Measurements from ENCODE around the gene GPR155.
"Not testable (repeated sequence)": the region's sequence is repeated elsewhere in the genome, so short reads cannot be mapped to it uniquely, and the experiment has no call there.

Gene GPR155

GRCh38 chr2:174431902-174432301 is 54.9 kb downstream of the GPR155 start:
- DNase-seq, result no peak

GRCh38 chr2:174430066-174430465 is 56.8 kb downstream of the GPR155 start:
- no peak for DNase-seq

- DNase-seq, result no peak
These were observed 58.6 kb downstream of the GPR155 start for GRCh38 chr2:174428214-174428613.

- DNase-seq, result no peak
These were observed 74.6 kb downstream of the GPR155 start for GRCh38 chr2:174412256-174412655.

- not testable (repeated sequence) for DNase-seq
These were observed 76.8 kb downstream of the GPR155 start for GRCh38 chr2:174410039-174410438.

- DNase-seq, result no peak
These were observed 83.2 kb downstream of the GPR155 start for GRCh38 chr2:174403628-174404027.

- no peak for DNase-seq
These were observed 86.0 kb downstream of the GPR155 start for GRCh38 chr2:174400853-174401252.

- no peak for DNase-seq
These were observed 87.7 kb downstream of the GPR155 start for GRCh38 chr2:174399171-174399570.

- no peak for DNase-seq
These were observed 89.1 kb downstream of the GPR155 start for GRCh38 chr2:174397773-174398172.

- DNase-seq, result no peak
These were observed 90.7 kb downstream of the GPR155 start for GRCh38 chr2:174395969-174396630.

GRCh38 chr2:174395284-174395968 is 91.4 kb downstream of the GPR155 start, which contains the start of gene SCRN3:
SCRN3 (plus strand) TSS chr2:174395730; CDS start chr2:174398284, 2,554 bp downstream.
- DNase-seq, result peak; percentile 65

- no peak for DNase-seq
These were observed 94.1 kb downstream of the GPR155 start for GRCh38 chr2:174392706-174393105.

- DNase-seq, result not testable (repeated sequence)
These were observed 96.5 kb downstream of the GPR155 start for GRCh38 chr2:174390303-174390702.

GRCh38 chr2:174389542-174389941 is 97.3 kb downstream of the GPR155 start:
- DNase-seq, result no peak

GRCh38 chr2:174388706-174389105 is 98.1 kb downstream of the GPR155 start:
- DNase-seq, result not testable (repeated sequence)

- no peak for DNase-seq
These were observed 101.6 kb downstream of the GPR155 start for GRCh38 chr2:174385201-174385600.

- no peak for DNase-seq
These were observed 103.0 kb downstream of the GPR155 start for GRCh38 chr2:174383796-174384195.

All from activated effector memory CD4-positive, alpha-beta T cell treated with Interleukin-2 at 50 U/mL for 16 hours (primary cell).